ENCODE results near the gene CCDC192. TPM values are rescaled to one million over a fixed set of nuclear protein-coding genes. Genes with fewer than 3 reads are reported as not detected.

CCDC192 gene
- total RNA-seq, 1 donor from 2014 or later = not detected

GRCh38 chr5:127920936-127921335 is 217.7 kb downstream of the CCDC192 start:
- TF ChIP-seq CTCF (IDR thresholded peaks at IDR 0.05) = no peak
- Histone ChIP-seq H3K4me1 (no peaks in the 10 kb centered on the region), H3K4me3 (no peak overlapping the region), H3K27ac (no peak overlapping the region), H3K9me3 (no peaks in the 10 kb centered on the region), H3K36me3 (no peaks in the 10 kb centered on the region), H3K27me3 (no peaks in the 10 kb centered on the region)
- intact Hi-C loops (cut with DNase I) = no loop called here
- no peak for DNase-seq (ENCODE audit: low spot score in 2 of 2)

GRCh38 chr5:127922603-127923002 is 219.4 kb downstream of the CCDC192 start:
- H3K36me3 ChIP-seq = no peaks in the 10 kb centered on the region
- H3K9me3 ChIP-seq = no peaks in the 10 kb centered on the region
- no peak for DNase-seq (ENCODE audit: low spot score in 2 of 2)
- intact Hi-C loops (cut with DNase I) = no loop called here
- no peaks in the 10 kb centered on the region for H3K27me3 ChIP-seq
- no peak overlapping the region for H3K27ac ChIP-seq
- H3K4me1 ChIP-seq = no peaks in the 10 kb centered on the region
- no peak for TF ChIP-seq CTCF (IDR thresholded peaks at IDR 0.05)
- no peak overlapping the region for H3K4me3 ChIP-seq

- H3K27me3 ChIP-seq = no peaks in the 10 kb centered on the region
- H3K4me3 ChIP-seq = no peak overlapping the region
- no peak for DNase-seq (ENCODE audit: low spot score in 2 of 2)
- no peaks in the 10 kb centered on the region for H3K4me1 ChIP-seq
- H3K9me3 ChIP-seq = no peaks in the 10 kb centered on the region
- intact Hi-C loops (cut with DNase I) = no loop called here
- no peak overlapping the region for H3K27ac ChIP-seq
- no peak for TF ChIP-seq CTCF (IDR thresholded peaks at IDR 0.05)
- H3K36me3 ChIP-seq = no peaks in the 10 kb centered on the region
These were observed 220.8 kb downstream of the CCDC192 start for GRCh38 chr5:127923804-127924570.

GRCh38 chr5:127924606-127925005 is 221.4 kb downstream of the CCDC192 start:
- DNase-seq (ENCODE audit: low spot score in 2 of 2) = no peak
- Histone ChIP-seq H3K9me3 (no peaks in the 10 kb centered on the region), H3K27ac (no peak overlapping the region), H3K27me3 (no peaks in the 10 kb centered on the region), H3K4me3 (no peak overlapping the region), H3K36me3 (no peaks in the 10 kb centered on the region), H3K4me1 (no peaks in the 10 kb centered on the region)
- TF ChIP-seq CTCF (IDR thresholded peaks at IDR 0.05) = no peak
- intact Hi-C loops (cut with DNase I) = no loop called here

- no peak overlapping the region for H3K4me3 ChIP-seq
- H3K9me3 ChIP-seq = no peaks in the 10 kb centered on the region
- H3K4me1 ChIP-seq = no peaks in the 10 kb centered on the region
- TF ChIP-seq CTCF (IDR thresholded peaks at IDR 0.05) = no peak
- H3K27ac ChIP-seq = no peak overlapping the region
- H3K27me3 ChIP-seq = no peaks in the 10 kb centered on the region
- H3K36me3 ChIP-seq = no peaks in the 10 kb centered on the region
- no peak for DNase-seq (ENCODE audit: low spot score in 2 of 2)
- intact Hi-C loops (cut with DNase I) = no loop called here
These were observed 222.7 kb downstream of the CCDC192 start for GRCh38 chr5:127925916-127926315.

Measured in ascending aorta (tissue), 2 donors.